ENCODE results near the gene TUFT1. TPM values are rescaled to one million over a fixed set of nuclear protein-coding genes. Genes with fewer than 3 reads are reported as not detected.
"Not testable (repeated sequence)": the region's sequence is repeated elsewhere in the genome, so short reads cannot be mapped to it uniquely, and the experiment has no call there.

TUFT1 gene
- total and polyA plus RNA-seq, 9 of the 15 experiments (the other 6 are each of a cell fraction or from before 2014, with no cell fraction given), result 0.54 to 2.0 (median 1.7) TPM

DNA sequence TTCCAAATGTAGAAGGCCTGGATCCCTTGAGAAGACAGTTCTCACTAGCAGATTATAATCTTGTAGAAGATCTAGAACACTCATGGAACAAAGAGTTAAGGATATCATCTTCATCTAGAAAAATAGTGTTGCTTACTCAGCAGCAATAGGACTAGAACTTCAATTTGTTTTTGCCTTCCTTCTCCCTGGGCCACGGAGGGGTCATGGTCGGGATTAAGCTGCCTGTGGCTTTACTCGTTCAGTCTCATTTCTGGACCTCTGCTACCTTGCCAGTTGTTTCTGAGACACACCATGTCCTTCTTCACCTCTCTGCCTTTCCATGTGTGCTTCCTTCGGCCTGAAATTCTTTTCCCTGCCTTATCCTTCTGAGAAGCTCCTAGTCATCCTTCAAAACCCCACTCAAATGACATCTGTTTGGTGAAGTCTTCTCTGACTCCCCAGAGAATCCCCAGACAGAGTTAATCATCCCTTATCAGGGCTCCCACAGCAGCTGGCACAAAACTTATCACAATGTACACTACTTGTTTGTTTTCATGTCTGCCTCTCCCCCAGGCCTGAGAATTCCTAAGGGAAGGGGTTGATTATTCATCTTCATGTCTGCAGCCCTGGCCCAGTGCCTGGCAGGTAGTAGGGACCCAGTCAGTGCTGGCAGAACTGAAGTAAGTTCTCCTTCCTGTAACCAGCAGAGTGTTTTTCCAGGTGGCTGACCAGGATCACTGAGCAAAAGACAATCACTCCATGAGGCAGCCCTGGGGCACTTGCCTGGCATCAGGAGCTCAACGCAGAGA, 56.3 kb downstream of the TUFT1 start (continued):
- no peak for TF ChIP-seq ZNF699 (CRISPR knock-in tag; IDR thresholded peaks at IDR 0.05; ENCODE audit: insufficient replicate concordance)
- peak; percentile 87 for TF ChIP-seq GATA2 (CRISPR knock-in tag; IDR thresholded peaks at IDR 0.05)
- TF ChIP-seq, protein P1, sequence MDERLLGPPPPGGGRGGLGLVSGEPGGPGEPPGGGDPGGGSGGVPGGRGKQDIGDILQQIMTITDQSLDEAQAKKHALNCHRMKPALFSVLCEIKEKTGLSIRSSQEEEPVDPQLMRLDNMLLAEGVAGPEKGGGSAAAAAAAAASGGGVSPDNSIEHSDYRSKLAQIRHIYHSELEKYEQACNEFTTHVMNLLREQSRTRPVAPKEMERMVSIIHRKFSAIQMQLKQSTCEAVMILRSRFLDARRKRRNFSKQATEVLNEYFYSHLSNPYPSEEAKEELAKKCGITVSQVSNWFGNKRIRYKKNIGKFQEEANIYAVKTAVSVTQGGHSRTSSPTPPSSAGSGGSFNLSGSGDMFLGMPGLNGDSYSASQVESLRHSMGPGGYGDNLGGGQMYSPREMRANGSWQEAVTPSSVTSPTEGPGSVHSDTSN (CRISPR knock-in tag; IDR thresholded peaks at IDR 0.05; ENCODE audit: low read depth), result no peak
- TF ChIP-seq, protein P1 (tag; conservative IDR thresholded peaks at IDR 0.05; ENCODE audit: low read depth), result peak; percentile 91
- no peak for TF ChIP-seq ELF2 (CRISPR knock-in tag; IDR thresholded peaks at IDR 0.05)
- TF ChIP-seq CCAR2 (IDR thresholded peaks at IDR 0.05; ENCODE audit: low read depth, low read length), result no peak
- no peak for TF ChIP-seq ZNF79 (CRISPR knock-in tag; IDR thresholded peaks at IDR 0.05; ENCODE audit: low read depth)
- no peak for TF ChIP-seq JUNB (CRISPR knock-in tag; conservative IDR thresholded peaks at IDR 0.05)
- TF ChIP-seq RUNX1 (IDR thresholded peaks at IDR 0.05; ENCODE audit: low read depth), result no peak
- no peak for TF ChIP-seq RB1 (IDR thresholded peaks at IDR 0.05; ENCODE audit: low read depth)
- TF ChIP-seq MAFG (tag; conservative IDR thresholded peaks at IDR 0.05), result peak; percentile 85
- TF ChIP-seq COPS2 (conservative IDR thresholded peaks at IDR 0.05), result no peak
- TF ChIP-seq SETDB1 (IDR thresholded peaks at IDR 0.05; ENCODE audit: low read length), result no peak
- TF ChIP-seq, protein P2, sequence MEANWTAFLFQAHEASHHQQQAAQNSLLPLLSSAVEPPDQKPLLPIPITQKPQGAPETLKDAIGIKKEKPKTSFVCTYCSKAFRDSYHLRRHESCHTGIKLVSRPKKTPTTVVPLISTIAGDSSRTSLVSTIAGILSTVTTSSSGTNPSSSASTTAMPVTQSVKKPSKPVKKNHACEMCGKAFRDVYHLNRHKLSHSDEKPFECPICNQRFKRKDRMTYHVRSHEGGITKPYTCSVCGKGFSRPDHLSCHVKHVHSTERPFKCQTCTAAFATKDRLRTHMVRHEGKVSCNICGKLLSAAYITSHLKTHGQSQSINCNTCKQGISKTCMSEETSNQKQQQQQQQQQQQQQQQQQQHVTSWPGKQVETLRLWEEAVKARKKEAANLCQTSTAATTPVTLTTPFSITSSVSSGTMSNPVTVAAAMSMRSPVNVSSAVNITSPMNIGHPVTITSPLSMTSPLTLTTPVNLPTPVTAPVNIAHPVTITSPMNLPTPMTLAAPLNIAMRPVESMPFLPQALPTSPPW (CRISPR knock-in tag; IDR thresholded peaks at IDR 0.05), result peak; percentile 79
- no peak for TF ChIP-seq ZNF184 (CRISPR knock-in tag; IDR thresholded peaks at IDR 0.05)
- TF ChIP-seq MAFF (IDR thresholded peaks at IDR 0.05; ENCODE audit: low read length), result no peak; the same call in 1 of the 2 replicates
- TF ChIP-seq NFIX (CRISPR knock-in tag; IDR thresholded peaks at IDR 0.05; ENCODE audit: low read depth), result no peak

DNA sequence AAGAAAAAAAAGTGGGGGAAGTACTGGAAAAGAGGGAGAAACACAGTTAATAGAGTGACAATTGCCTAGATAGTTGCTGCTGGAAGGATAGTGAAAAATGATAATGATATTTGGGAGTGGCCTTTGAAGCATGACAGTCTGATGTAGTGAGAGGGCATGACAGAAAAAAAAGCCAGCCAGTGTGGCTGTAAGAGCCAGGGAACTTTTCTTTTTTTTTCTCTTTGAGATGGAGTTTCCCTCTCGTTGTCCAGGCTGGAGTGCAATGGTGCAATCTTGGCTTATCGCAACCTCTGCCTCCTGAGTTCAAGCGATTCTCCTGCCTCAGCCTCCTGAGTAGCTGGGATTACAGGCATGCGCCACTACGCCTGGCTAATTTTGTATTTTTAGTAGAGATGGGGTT, 62.4 kb downstream of the TUFT1 start:
- H3K4me1 ChIP-seq (replicated peaks in 1 of 2; ENCODE audit: control insufficient read depth in 2 of 2, insufficient read depth in 2 of 2, low read length in 2 of 2); H3K4me2 ChIP-seq (ENCODE audit: insufficient read depth, low read length); H2AFZ ChIP-seq (ENCODE audit: low read depth, low read length); intact Hi-C loops (cut with micrococcal nuclease); H3K27me3 ChIP-seq (ENCODE audit: control insufficient read depth in 2 of 2, insufficient read depth in 2 of 2, low read length in 2 of 2); ATAC-seq; CTCF ChIA-PET (ENCODE audit: low intra/inter-chr PET ratio); H3K9me3 ChIP-seq (replicated peaks; ENCODE audit: control insufficient read depth, insufficient read depth, low read depth, low read length); H4K20me1 ChIP-seq (replicated peaks; ENCODE audit: control insufficient read depth, insufficient read depth, low read length); H3K36me3 ChIP-seq (ENCODE audit: control insufficient read depth, insufficient read depth, low read length); H3K9ac ChIP-seq (ENCODE audit: insufficient read depth in 1 of 2, low read depth in 2 of 2, low read length in 2 of 2); in situ Hi-C loops (cut with MboI); H3K79me2 ChIP-seq (ENCODE audit: control insufficient read depth, insufficient read depth, low read length); H3K4me3 ChIP-seq; BruUV-seq (replicated peaks); H3K9me1 ChIP-seq (ENCODE audit: control insufficient read depth, insufficient read depth, low read length); H3K27ac ChIP-seq (ENCODE audit: extremely low read depth, low read depth, low read length); FAIRE-seq; DNase-seq (ENCODE audit: extremely low read depth in 1 of 4, low spot score in 3 of 4): not testable (repeated sequence)
- POLR2A ChIA-PET, result interaction anchor here (1.0 kb wide), 1 partner anchor 16 kb away, joined by 3 read pairs; no protein-coding TSS in a partner anchor
- 46% methylated on average over 3 of the region's 5 CpGs for WGBS (ENCODE audit: insufficient coverage, low coverage, missing lambda C conversion rate)

All from K562 (cell line).